Gastrocnemius medialis (tissue), 4 donors: ENCODE data around the gene C10orf120.

ENCODE experiments used
- POLR2A ChIP-seq, 2 donors: fragments of 450-650 bp; IDR thresholded peaks; one replicate each; pipeline ENCODE4 v1.6.1; 2017; ENCODE audit warnings: antibody characterized with exemption in 2 of 2, mild to moderate bottlenecking in 2 of 2, moderate library complexity in 2 of 2
- TF ChIP-seq, protein P1 (sequence below), 5 experiments: fragments of 450-650 bp in 3 of 5; fragments of 200-600 bp in 2 of 5; sonication (generic) in 2 of 5; IDR thresholded peaks in 4 of 5; conservative IDR thresholded peaks in 1 of 5; 1 replicate in 4 of 5; 2 replicates in 1 of 5; pipeline ENCODE4 v1.5.1; 2016 to 2019; ENCODE audit warnings: antibody characterized with exemption in 5 of 5, mild to moderate bottlenecking in 3 of 5, moderate library complexity in 3 of 5

DNA sequence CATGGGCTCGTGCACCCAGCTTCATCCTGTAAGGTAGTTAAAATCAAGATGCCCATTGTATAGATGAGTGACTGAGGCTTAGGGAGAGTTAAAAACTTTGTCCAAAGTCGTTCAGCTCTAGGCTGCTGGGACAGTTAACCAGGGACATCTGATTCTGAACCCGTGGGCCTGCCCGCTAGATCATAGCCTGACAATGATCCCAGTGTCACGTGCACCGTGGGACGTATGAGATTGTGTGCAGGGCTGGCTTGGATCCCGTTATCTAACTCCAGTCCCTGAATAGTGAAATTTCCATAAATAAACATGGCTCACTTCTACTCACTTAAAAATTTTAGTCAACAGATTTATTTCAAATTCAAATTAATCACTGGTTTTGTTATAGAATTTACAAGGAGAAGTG, 24.9 kb downstream of the C10orf120 start:
- TF ChIP-seq, protein P1, sequence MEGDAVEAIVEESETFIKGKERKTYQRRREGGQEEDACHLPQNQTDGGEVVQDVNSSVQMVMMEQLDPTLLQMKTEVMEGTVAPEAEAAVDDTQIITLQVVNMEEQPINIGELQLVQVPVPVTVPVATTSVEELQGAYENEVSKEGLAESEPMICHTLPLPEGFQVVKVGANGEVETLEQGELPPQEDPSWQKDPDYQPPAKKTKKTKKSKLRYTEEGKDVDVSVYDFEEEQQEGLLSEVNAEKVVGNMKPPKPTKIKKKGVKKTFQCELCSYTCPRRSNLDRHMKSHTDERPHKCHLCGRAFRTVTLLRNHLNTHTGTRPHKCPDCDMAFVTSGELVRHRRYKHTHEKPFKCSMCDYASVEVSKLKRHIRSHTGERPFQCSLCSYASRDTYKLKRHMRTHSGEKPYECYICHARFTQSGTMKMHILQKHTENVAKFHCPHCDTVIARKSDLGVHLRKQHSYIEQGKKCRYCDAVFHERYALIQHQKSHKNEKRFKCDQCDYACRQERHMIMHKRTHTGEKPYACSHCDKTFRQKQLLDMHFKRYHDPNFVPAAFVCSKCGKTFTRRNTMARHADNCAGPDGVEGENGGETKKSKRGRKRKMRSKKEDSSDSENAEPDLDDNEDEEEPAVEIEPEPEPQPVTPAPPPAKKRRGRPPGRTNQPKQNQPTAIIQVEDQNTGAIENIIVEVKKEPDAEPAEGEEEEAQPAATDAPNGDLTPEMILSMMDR (IDR thresholded peaks at IDR 0.05 in 4 of 5, conservative IDR thresholded peaks at IDR 0.05 in 1 of 5): no peak
- TF ChIP-seq POLR2A (IDR thresholded peaks at IDR 0.05): no peak
